Activated CD4-positive, alpha-beta T cell treated with anti-CD3 and anti-CD28 coated beads, Interleukin-2, amount 50 U/mL, for 48 hours (primary cell): ENCODE data around the gene CISD2.
"Not testable (repeated sequence)": the region's sequence is repeated elsewhere in the genome, so short reads cannot be mapped to it uniquely, and the experiment has no call there.

Experiments
- DNase-seq, 2 experiments: peaks; one replicate each; pipeline ENCODE4 v3.0.0-alpha.2; 2020

Gene CISD2, protein sequence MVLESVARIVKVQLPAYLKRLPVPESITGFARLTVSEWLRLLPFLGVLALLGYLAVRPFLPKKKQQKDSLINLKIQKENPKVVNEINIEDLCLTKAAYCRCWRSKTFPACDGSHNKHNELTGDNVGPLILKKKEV

DNA sequence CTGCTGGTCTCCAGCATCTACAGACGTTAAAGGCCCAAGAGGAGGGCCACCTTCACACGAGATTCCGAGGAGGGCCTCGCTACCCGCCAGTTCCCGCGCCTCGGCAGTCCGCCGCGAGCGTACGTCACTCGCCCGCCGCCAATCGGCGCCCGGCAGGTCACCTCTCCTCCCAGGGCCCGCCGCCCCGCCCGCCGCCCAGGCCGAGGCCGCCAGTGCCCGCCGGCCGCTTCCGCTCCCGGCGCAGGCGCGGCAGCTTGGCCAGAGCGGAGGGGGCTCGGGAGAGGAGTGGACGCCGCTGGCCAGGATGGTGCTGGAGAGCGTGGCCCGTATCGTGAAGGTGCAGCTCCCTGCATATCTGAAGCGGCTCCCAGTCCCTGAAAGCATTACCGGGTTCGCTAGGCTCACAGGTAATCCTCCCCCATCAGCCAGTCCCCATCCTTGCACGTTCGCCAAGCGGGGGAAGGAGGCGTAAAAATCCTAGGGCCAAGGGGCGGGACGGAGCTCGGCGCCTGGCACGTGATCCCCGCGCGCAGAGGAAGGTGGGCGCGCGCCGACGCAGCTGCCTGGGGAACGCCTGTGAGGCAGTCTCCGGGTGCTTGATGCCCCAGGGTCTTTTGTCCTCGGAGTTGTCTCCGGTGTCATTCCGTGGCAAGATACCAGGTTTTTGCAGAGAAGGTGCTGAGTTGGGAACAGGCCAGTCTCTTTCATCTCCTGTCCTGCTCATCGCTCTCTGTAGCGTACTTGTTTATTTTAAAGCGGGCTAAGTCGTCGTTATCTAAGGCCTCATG lies at the start of gene CISD2:
Gene CISD2 (plus strand): TSS at position 212 of the 788 bp plus-strand sequence. CDS start 93 bp downstream, at position 305.
- peak; percentile 90 to 93 for DNase-seq

- not testable (repeated sequence) for DNase-seq
Measured at GRCh38 chr4:102819100-102819499, 49.7 kb upstream of the CISD2 start.

DNA sequence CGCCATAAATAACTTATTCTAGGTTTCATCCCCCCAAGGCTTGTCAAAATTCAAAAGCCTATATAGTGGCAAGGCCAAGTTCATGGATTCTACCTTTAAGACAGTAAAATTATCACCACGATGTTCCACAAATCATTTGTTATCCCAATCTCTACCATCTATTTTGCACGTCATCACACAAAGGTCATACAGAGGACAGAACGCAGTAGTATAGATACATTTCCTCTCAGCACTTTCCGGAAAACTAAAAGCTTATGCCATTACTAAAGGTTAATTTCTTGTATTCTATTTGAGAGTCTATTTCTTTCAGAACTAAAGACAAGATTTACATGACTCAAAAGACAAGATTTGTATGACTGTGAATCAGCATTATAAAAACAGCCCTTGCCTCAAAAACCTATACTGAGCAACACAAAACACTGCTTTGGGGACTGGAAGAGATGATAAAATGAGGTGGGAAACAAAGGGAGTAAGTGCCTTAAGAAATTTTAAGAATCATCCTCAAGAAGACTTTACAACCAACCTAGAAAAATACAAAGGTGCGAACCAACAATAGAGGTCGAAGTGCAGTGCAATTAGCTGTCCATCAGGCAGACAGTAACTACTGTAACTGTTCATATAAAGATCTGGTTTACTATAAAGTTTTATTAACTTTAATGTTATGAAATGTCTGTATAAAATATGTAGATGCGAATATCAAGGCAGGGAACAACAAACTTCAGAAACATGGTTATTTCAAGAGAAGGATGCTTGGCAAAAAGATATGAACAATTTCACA lies 49.0 kb upstream of the CISD2 start:
- DNase-seq = no peak

DNA sequence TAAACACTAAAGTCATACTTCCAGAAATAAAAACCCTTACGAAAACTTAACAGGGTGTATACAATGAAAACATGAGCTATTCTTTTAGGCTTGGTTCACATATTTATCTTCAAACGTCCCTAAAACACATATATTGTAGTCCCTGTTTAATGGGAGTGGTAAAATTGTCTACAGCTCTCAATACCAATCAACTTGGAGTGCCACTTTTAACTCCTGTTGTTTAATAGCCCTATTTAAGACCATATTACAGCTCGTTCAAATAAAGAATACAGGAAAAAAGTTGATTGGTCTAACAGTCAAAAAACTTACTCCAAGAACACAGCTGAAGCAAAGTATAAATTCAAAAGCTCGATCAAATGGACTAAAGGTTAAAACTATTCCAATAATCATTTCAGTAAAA lies 45.3 kb upstream of the CISD2 start:
- DNase-seq = no peak

- no peak for DNase-seq
Measured at GRCh38 chr4:102823897-102824296, 44.9 kb upstream of the CISD2 start.

DNA sequence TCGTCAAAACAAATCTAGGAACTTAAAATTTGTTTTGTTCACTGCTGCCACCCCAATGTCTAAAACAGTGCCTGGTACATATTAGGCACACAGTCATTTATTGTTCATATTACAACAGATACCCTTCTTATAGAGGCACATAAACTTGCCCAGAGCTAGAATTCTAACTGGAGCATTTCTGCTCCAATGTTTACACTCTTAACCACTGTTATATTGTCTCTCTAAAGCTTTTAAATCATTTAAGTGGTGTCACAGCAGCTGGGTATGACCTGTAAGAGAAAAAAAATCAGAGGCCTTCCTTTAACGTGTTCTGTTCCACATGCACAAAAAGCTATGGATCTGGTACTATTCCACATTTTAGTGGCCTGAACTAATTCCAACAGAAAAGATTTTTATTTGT lies 44.4 kb upstream of the CISD2 start:
- no peak for DNase-seq

DNA sequence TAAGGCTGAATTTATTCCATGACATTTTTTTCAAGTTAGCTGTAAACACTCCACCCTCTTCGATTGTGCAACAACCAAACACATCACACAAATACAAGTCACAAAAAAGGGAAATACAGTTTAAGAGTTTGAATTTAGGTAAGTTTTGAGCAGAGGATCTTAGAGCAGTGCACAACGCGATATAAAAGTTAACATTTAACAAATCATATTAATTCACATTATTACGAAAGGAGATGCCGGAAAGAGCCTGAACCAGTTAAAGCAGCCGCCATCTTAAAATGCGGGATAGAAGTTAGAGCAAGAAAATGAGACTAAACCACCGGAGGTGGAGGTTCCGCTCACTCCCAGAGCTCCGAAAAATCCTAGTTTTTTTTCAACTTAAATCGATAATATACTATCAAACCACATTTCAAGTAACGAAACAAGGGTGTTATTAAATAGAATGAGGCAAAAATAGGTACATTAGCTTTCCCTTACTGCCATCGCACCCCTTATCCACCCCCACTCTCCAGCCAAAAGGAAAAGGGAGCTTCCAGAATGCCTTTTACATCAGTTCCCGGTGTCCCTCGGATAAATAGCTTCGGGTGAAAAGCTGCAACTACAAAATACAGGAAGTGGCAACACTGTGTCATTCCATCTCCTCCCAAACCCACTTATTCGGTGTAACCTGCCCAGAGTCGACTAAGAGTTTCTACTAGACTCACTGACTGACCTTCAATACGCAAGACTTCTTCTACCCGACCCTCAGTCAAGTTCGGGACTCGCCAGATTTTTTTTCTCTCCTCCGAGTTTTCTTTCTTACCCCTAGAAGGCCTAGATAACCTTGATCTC lies 43.3 kb upstream of the CISD2 start:
- peak; percentile 24 to 38 for DNase-seq

GRCh38 chr4:102826105-102826889 lies 42.5 kb upstream of the CISD2 start:
- DNase-seq = no peak

- peak; percentile 93 to 95 for DNase-seq
Measured at GRCh38 chr4:102826890-102827673, 41.7 kb upstream of the CISD2 start, which contains the start of gene UBE2D3. UBE2D3 (minus strand) TSS chr4:102827551; CDS start chr4:102826508, 1,043 bp downstream.

GRCh38 chr4:102827674-102828496 lies 40.9 kb upstream of the CISD2 start:
- DNase-seq = peak; percentile 98 to 99

DNA sequence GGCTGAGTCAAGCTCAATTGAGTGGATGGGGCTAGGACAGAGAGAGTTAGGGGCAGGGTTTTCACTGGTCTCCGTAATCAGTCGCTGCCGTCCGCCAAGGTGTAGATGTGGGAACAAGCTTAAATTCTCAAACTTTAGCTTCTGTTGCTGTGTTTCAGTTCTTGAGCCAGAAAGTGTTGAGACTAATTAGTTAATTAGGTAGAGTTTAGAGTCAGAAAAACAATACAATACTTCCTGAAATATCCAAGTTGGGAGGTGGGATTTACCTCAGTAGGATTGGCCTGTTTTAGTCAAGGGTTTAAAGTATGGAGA lies 40.3 kb upstream of the CISD2 start:
- DNase-seq = no peak

DNA sequence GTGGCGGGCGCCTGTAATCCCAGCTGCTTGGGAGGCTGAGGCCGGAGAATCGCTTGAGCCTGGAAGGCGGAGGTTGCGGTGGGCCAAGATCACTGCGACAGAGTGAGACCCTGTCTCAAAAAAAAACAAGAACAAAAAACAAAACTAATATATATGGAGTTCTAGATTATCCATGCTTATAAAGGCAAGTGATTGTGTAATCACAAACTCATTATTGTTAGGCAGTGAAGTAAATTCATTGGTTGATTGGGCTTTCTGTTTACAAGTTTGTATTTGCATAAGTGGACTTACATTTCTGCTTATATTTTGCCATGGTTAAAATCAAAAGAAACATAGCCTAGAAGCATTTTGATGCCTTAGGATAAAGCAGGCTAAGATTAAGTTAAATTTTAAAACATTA lies 39.0 kb upstream of the CISD2 start:
- no peak for DNase-seq

DNA sequence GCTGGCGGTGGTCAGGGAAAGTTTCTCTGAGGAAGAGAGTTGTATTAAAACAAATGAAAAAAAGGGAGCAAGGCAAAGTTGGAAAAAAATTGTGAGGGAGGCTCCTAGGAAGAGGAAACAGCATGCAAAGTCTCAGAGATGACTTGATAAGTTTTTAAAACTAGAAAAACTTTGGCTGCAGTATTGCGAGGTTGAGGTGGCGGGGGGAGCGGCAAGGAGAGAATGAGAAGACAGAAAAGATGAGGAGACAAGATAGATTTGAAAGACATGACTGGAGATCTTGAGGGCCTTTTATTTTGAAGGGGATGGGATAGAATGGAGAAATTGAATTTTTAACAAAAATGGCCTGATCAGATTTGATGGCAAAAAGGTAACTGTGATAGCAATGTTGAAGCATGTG lies 36.7 kb upstream of the CISD2 start:
- no peak for DNase-seq

DNA sequence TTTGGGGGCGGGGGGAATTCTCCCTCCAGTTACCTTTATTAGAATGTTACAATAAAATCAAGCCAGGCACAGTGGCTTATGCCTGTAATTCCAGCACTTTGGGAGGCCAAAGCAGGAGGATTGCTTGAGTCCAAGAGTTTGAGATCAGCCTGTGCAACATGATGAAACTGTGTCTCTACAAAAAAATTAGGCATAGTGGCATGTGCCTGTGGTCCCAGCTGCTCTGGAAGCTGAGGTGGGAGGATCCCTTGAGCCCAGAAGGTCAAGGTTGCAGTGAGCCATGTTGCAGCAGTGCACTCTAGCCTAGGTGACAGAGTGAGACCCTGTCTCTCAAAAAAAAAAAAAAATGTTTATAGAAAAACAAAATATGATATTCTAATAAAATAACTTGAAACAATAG lies 36.1 kb upstream of the CISD2 start:
- no peak for DNase-seq

- no peak for DNase-seq
Measured at GRCh38 chr4:102836596-102836995, 32.2 kb upstream of the CISD2 start.

DNA sequence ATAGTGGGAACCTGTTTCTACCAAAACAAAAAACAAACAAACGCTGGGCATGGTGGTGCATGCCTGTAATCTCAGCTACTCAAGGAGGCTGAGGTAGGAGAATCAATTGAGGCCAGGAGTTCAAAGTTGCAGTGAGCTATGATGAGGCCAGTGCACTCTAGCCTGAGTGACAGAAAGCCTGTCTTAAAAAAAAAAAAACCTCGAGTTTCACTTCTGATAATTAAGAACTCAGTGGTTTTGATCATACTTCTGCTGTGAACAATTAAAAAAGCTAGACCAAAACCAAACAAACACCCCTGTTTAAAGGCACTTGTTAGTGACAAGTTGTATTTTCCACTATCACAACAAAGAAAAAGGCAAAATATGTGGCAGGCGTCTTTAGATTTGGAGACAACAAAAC lies 26.4 kb upstream of the CISD2 start:
- DNase-seq = no peak

DNA sequence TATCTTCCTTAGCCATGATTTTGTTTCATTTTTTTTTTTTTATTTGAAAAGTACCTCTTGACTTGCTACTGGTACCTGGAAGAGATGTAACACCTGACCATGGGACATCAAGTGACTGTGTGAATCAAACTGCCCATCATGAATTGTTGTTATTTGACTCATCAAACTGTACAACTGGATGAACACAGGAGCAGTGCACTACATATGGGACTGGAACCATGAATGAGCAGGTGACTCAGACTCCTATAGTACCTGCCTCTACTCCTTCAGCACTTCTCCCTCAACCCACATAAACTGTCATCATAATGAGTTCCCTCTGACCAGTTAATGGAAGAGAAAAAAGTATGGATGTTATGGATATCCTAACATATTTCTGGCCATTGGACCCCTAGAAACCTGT lies 25.5 kb upstream of the CISD2 start:
- no peak for DNase-seq

DNA sequence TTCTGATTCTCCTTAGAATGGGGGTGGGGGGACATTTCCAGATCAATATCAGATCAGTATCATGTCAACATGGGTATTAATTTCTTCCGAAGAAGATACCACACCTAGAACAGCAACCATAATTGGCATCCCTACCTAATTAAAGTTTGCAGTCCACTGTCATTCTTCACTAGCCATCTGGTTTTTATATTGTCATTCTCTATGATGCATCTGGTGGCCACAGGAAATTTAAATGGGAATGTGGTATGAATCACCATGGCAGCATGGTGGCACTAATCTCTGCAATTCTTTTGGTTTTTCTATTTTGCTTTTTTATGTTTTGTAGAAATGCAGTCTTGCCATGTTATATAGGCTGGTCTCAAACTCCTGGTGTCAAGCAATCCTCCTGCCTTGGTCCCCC lies 24.9 kb upstream of the CISD2 start:
- DNase-seq = no peak

DNA sequence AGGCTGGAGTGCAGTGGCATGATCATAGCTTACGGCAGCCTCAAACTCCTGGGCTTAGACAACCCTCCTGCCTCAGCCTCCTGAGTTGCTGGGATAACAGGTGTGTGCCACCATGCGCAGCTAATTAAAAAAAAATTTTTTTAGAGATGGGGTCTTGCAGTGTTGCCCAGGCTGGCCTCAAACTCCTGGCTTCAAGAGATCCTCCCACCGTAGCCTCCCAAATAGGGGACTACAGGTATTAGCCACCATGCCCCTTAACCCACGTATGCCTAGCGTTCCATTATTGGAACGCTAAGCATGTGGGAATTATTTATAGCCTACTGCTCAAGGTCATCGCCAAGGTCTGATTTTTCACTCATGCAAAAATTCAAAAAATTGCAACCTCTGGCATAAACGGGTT lies 21.1 kb upstream of the CISD2 start:
- no peak for DNase-seq

- DNase-seq = no peak
Measured at GRCh38 chr4:102849579-102850104, 19.1 kb upstream of the CISD2 start.
